Naive thymus-derived CD8-positive, alpha-beta T cell (primary cell): ENCODE data around the gene SH3D19. TPM values are rescaled to one million over a fixed set of nuclear protein-coding genes. Genes with fewer than 3 reads are reported as not detected.

Experiments used
- polyA plus RNA-seq, 3 donors: library from polyadenylated mRNA; unstranded; fragments of 300-500 nt; fragmentation: Illumina TruSeq; gene quantifications; one replicate each; pipeline ENCODE4 v1.2.3, GENCODE V29; 2021
- total RNA-seq, 8 experiments: library from RNA in 2 of 8; stranded (reverse) in 2 of 8; gene quantifications; one replicate each; pipeline ENCODE4 v1.2.3 and lab custom pipeline; 2021 to 2026

The SH3D19 gene
- total and polyA plus RNA-seq, 5 experiments from 2014 or later = 0.42 to 0.62 (median 0.58) TPM; not detected in 1

Other genes starting within 250 kb of the SH3D19 start
- gene RPS3A, start 226.0 kb downstream of the SH3D19 start, total RNA-seq = 1,000 to 10,000 TPM; 4,708 to 4,849 TPM
- gene RPS3A, start 226.0 kb downstream of the SH3D19 start, polyA plus RNA-seq = 1,000 to 10,000 TPM; 4,716 to 6,808 (median 5,781) TPM
- gene PRSS48, start 48.4 kb downstream of the SH3D19 start, total RNA-seq = not detected
- gene PRSS48, start 48.4 kb downstream of the SH3D19 start, polyA plus RNA-seq = not detected
- gene FHIP1A, start 83.6 kb upstream of the SH3D19 start, total RNA-seq = 1 to 10 TPM; 1.6 to 3.3 TPM
- gene FHIP1A, start 83.6 kb upstream of the SH3D19 start, polyA plus RNA-seq = 1 to 10 TPM in 1 of 3 donors, under 1 TPM in 1, not detected in 1; 0.27 to 1.4 TPM